ENCODE measurements around the gene DNAJB2.

The DNAJB2 gene

GRCh38 chr2:219261024-219261855 lies 17.9 kb upstream of the DNAJB2 start:
- H3K4me3 ChIP-seq (ENCODE audit: low read depth, low read length), result no peak overlapping the region
- DNase-seq (ENCODE audit: low read depth), result no peak
- TF ChIP-seq CTCF (IDR thresholded peaks at IDR 0.05; ENCODE audit: low read depth, low read length, missing control alignments), result no peak

GRCh38 chr2:219266232-219266631 lies 12.9 kb upstream of the DNAJB2 start:
- DNase-seq (ENCODE audit: low read depth), result no peak
- no peak overlapping the region for H3K4me3 ChIP-seq (ENCODE audit: low read depth, low read length)
- TF ChIP-seq CTCF (IDR thresholded peaks at IDR 0.05; ENCODE audit: low read depth, low read length, missing control alignments), result no peak

DNA sequence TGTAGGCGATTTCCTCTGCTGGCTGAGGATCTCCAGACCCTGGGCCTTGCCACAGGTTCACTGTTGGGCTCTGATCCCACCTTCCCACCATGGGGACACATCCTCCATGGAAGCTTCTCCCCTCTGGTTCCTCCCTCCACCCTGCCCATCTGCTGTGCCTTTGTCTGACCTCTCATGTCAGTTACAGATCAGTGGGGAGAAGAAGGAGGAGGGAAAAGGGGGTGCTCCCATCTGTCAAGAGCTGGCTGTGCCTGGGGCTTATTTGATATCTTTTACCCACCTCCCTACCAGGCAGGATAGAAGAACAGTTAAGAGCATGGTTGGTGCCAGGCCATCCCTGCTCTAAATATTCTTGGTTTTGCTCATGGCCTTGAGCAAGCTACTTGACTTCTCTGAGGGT lies 12.3 kb upstream of the DNAJB2 start:
- no peak for DNase-seq (ENCODE audit: low read depth)
- no peak overlapping the region for H3K4me3 ChIP-seq (ENCODE audit: low read depth, low read length)
- TF ChIP-seq CTCF (IDR thresholded peaks at IDR 0.05; ENCODE audit: low read depth, low read length, missing control alignments), result no peak

- H3K4me3 ChIP-seq (ENCODE audit: low read depth, low read length), result no peak overlapping the region
- no peak for DNase-seq (ENCODE audit: low read depth)
- no peak for TF ChIP-seq CTCF (IDR thresholded peaks at IDR 0.05; ENCODE audit: low read depth, low read length, missing control alignments)
Measured at GRCh38 chr2:219268294-219268693, 10.9 kb upstream of the DNAJB2 start.

GRCh38 chr2:219269362-219270054 lies 9.7 kb upstream of the DNAJB2 start:
- H3K4me3 ChIP-seq (ENCODE audit: low read depth, low read length), result no peak overlapping the region
- no peak for TF ChIP-seq CTCF (IDR thresholded peaks at IDR 0.05; ENCODE audit: low read depth, low read length, missing control alignments)
- DNase-seq (ENCODE audit: low read depth), result no peak

GRCh38 chr2:219270055-219270372 lies 9.2 kb upstream of the DNAJB2 start:
- H3K4me3 ChIP-seq (ENCODE audit: low read depth, low read length), result no peak overlapping the region
- TF ChIP-seq CTCF (IDR thresholded peaks at IDR 0.05; ENCODE audit: low read depth, low read length, missing control alignments), result no peak
- DNase-seq (ENCODE audit: low read depth), result no peak

Measured in GM12864 (cell line).